ENCODE measurements around the gene PCNT. TPM values are rescaled to one million over a fixed set of nuclear protein-coding genes. Genes with fewer than 3 reads are reported as not detected.

Gene PCNT
- total and polyA plus RNA-seq, 2 experiments from 2014 or later = 18.3 to 26.6 TPM

DNA sequence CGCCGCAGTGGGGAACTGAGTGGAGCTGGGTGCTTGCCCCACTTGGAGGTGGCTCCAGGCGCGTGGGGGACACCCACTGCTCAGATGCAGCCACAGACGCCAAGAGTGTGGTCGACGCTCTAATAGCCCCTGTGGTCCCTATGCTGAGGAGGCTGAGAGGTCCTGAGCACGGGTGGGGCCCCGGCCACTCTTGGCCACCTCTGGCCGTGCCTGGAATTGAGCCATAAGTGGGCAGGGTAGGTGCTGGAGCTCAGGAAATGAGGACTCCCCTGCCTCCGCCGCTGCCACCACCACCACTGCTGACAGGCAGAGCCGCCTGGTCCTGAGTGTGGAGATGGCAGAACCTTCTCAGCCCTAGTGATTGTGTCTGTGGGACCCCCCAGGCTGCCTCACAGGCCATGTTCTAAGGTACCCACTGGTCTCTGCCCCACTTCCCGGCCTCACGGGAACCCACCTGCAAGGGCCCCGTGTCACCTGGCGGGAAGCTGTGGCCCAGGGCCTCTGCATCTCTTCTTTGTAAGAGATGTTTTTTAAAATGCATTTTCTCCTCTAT, 100.2 kb downstream of the PCNT start:
- Histone ChIP-seq H3K27me3 (no peaks in the 10 kb centered on the region), H3K9me3 (ENCODE audit: low read depth) (no peaks in the 10 kb centered on the region), H3K36me3 (no peaks in the 10 kb centered on the region), H3K27ac (no peak overlapping the region), H3K4me1 (ENCODE audit: low read depth) (no peaks in the 10 kb centered on the region), H3K4me3 (no peak overlapping the region)
- DNase-seq (ENCODE audit: low read depth in 1 of 2, low spot score in 1 of 2) = no peak
- TF ChIP-seq, protein P1, sequence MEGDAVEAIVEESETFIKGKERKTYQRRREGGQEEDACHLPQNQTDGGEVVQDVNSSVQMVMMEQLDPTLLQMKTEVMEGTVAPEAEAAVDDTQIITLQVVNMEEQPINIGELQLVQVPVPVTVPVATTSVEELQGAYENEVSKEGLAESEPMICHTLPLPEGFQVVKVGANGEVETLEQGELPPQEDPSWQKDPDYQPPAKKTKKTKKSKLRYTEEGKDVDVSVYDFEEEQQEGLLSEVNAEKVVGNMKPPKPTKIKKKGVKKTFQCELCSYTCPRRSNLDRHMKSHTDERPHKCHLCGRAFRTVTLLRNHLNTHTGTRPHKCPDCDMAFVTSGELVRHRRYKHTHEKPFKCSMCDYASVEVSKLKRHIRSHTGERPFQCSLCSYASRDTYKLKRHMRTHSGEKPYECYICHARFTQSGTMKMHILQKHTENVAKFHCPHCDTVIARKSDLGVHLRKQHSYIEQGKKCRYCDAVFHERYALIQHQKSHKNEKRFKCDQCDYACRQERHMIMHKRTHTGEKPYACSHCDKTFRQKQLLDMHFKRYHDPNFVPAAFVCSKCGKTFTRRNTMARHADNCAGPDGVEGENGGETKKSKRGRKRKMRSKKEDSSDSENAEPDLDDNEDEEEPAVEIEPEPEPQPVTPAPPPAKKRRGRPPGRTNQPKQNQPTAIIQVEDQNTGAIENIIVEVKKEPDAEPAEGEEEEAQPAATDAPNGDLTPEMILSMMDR (IDR thresholded peaks at IDR 0.05; ENCODE audit: low read depth, low read length) = no peak

DNA sequence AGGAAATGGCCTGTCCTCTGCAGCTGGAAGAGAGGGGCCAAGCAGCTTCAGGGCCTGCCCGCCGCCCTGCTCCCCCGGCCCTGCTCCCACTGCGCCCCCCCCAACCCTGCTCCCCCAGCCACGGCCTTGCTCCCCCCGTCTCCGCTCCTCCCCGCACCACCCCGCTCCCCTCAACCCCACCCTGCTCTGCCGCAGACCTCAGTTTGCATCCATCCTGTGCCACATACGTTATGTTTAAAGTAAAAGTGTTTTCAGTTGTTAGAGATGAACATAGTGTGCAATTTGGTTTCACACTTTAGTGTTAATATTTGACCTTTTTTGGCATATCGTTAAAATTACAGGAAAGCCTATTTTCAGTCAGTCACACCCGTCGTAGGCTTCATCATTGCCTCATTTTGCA, 100.7 kb downstream of the PCNT start:
- TF ChIP-seq, protein P1 (IDR thresholded peaks at IDR 0.05; ENCODE audit: low read depth, low read length) = no peak
- Histone ChIP-seq H3K4me1 (ENCODE audit: low read depth) (no peaks in the 10 kb centered on the region), H3K9me3 (ENCODE audit: low read depth) (no peaks in the 10 kb centered on the region), H3K4me3 (no peak overlapping the region), H3K27me3 (no peaks in the 10 kb centered on the region), H3K36me3 (no peaks in the 10 kb centered on the region), H3K27ac (no peak overlapping the region)
- DNase-seq (ENCODE audit: low read depth in 1 of 2, low spot score in 1 of 2) = no peak

DNA sequence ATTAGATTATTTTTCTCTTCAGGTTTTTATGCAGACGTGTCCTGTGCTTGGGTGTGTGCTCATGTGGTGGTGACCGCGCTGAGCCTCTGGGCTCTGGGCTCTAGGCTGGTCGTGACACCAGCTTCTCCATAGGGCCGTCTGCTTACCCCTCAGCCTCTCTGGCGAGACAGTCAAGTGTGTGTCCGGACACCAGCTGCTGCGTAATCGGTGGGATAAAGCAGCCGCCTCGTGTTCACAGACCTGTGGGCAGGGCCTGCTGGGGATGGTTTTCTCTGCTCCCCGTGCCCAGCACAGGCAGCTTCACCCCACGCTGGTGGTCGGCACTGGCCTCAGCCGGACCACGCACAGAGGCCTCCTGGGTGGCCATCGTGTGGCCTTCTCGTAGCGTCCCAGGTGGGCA, 101.1 kb downstream of the PCNT start:
- no peak for DNase-seq (ENCODE audit: low read depth in 1 of 2, low spot score in 1 of 2)
- no peaks in the 10 kb centered on the region for H3K4me1 ChIP-seq (ENCODE audit: low read depth)
- no peak overlapping the region for H3K4me3 ChIP-seq
- peaks cover 1% of the 10 kb centered on the region for H3K36me3 ChIP-seq
- H3K27ac ChIP-seq = no peak overlapping the region
- TF ChIP-seq, protein P1 (IDR thresholded peaks at IDR 0.05; ENCODE audit: low read depth, low read length) = no peak
- no peaks in the 10 kb centered on the region for H3K27me3 ChIP-seq
- no peaks in the 10 kb centered on the region for H3K9me3 ChIP-seq (ENCODE audit: low read depth)

DNA sequence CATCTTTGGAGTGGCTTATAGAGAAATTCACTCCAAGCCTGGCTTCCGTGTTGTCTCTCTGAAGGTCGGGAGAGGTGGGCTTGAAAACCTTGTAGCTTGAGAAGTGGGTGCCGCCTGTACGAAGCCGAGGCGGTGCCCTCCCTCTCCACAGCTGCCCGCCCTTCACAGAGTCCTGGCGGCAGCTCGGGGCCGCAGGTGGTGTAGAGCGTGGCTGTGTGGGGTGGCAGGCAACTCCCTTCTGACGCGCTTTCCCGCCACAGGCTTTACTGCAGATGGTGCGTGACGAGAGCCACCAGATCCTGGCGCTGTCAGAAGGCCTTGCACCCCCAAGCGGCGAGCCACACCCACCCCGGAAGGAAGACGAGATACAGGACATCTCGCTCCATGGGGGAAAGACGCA, 101.6 kb downstream of the PCNT start:
- DNase-seq (ENCODE audit: low read depth in 1 of 2, low spot score in 1 of 2) = no peak
- TF ChIP-seq, protein P1 (IDR thresholded peaks at IDR 0.05; ENCODE audit: low read depth, low read length) = no peak
- Histone ChIP-seq H3K9me3 (ENCODE audit: low read depth) (no peaks in the 10 kb centered on the region), H3K36me3 (peaks cover 7% of the 10 kb centered on the region), H3K4me3 (no peak overlapping the region), H3K27ac (no peak overlapping the region), H3K4me1 (ENCODE audit: low read depth) (no peaks in the 10 kb centered on the region), H3K27me3 (no peaks in the 10 kb centered on the region)

DNA sequence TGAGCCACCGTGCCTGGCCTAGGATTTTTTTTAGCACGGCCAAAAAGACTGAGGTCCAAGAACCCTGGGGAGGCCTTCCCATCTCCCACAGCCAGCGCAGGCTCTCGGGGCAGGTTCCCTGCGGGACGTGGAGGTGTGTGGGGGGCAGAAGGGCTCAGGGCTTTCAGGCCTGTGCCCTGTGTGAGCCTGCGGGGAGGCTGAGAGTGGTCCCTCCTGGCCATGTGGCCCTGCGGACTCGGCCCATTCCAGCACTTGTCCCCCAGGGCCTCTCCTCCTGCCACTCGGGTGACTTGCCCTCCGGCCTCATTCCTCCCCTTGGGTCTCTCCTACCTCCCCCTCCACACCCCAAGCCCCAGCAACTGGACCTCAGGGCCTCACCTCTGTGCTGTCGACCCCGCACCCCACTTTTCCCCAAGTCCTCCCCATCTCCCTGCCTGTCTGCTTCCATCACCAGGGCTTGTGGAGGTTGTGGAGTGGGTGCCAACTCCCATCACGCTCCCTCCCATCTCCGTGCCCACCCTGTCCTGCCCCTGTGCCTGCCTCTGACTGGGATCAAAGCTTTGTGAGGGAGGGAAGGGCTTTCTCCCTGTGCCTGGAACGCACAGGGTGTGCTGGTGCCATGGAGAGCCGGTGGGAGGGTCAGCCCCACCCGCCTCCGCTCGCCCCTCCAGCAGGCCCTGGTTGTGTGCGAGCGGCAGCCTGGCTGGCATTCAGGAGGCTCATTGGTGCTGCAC, 102.5 kb downstream of the PCNT start:
- no peak overlapping the region for H3K27ac ChIP-seq
- TF ChIP-seq, protein P1 (IDR thresholded peaks at IDR 0.05; ENCODE audit: low read depth, low read length) = no peak
- no peak overlapping the region for H3K4me3 ChIP-seq
- no peaks in the 10 kb centered on the region for H3K27me3 ChIP-seq
- H3K9me3 ChIP-seq (ENCODE audit: low read depth) = no peaks in the 10 kb centered on the region
- no peak for DNase-seq (ENCODE audit: low read depth in 1 of 2, low spot score in 1 of 2)
- H3K36me3 ChIP-seq = peaks cover 7% of the 10 kb centered on the region
- no peaks in the 10 kb centered on the region for H3K4me1 ChIP-seq (ENCODE audit: low read depth)

Data from cardiac muscle cell (in vitro differentiated cells and primary cell).